Measurements from ENCODE around the gene ATR. TPM values are rescaled to one million over a fixed set of nuclear protein-coding genes. Genes with fewer than 3 reads are reported as not detected.
"Not testable (repeated sequence)": the region's sequence is repeated elsewhere in the genome, so short reads cannot be mapped to it uniquely, and the experiment has no call there.

The ATR gene
- total RNA-seq, 1 experiment from 2014 or later, result 17.5 TPM

DNA sequence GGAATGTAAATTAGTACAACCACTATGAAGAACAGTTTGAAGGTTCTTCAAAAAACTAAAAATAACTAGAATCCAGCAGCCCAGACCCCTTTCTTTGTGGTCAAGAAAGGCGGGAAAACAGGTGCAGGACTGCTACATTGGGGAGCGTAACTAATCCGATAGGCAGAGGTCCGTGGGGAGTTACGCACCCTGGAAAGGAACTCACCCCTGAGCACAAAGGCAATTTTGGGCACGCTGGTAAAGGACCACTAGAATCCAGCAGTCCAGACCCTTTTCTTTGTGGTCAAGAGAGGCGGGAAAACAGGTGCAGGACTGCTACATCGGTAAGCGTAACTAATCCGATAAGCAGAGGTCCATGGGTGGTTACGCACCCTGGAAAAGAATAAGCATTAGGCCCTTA, 140.4 kb downstream of the ATR start:
- intact Hi-C loops (cut with micrococcal nuclease; ENCODE audit: unreplicated experiment); BruUV-seq (replicated peaks); H3K9me3 Mint-ChIP-seq (ENCODE audit: unreplicated experiment); H3K36me3 ChIP-seq (ENCODE audit: control insufficient read depth, insufficient read depth, low read length); CTCF ChIA-PET; H3K4me3 Mint-ChIP-seq (ENCODE audit: unreplicated experiment); H3K9me3 ChIP-seq; H3K27ac Mint-ChIP-seq (ENCODE audit: unreplicated experiment); H3K27me3 Mint-ChIP-seq (ENCODE audit: insufficient read depth, unreplicated experiment); H3K27me3 ChIP-seq (replicated peaks; ENCODE audit: control insufficient read depth, insufficient read depth, low read length); POLR2A ChIA-PET; H3K4me3 ChIP-seq (ENCODE audit: low read depth, low read length); DNase-seq: not testable (repeated sequence)
- Mint-ChIP-seq H3K36me3 (ENCODE audit: insufficient read depth, unreplicated experiment) (peaks cover 14% of the 10 kb centered on the region), H3K4me1 (ENCODE audit: low read depth, unreplicated experiment) (peaks cover 15% of the 10 kb centered on the region)
- peaks cover 13% of the 10 kb centered on the region for H3K4me1 ChIP-seq

DNA sequence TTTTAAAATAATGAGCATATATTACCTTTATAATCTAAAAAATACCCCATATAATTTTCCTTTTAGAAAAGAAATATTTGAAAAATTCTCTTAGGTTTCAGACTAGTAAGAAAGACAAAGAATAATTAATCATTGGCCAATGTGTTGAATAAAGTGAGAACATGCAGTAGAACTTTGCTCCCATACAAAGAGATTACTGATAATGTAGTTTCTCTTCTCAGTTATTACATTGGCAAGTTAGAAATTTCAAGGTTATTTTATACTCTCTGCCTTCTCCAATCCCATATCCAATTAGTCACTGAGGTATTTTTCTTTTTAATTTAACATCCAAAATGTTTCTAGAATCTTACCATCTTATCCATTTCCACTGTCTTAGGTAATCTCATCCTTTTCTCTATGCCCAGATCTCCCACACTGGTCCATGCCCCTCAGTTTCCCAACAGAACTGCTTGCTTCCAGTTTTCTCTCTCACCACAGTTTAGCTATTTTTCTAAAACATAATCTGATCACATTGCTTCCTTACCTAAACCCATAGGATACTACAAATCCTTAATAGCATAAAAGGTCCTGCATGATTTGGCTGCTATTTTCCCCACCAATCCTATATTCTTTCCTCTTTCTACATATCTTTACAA, 141.5 kb downstream of the ATR start:
- Mint-ChIP-seq H3K27ac (ENCODE audit: unreplicated experiment) (no peak overlapping the region), H3K36me3 (ENCODE audit: insufficient read depth, unreplicated experiment) (peaks cover 20% of the 10 kb centered on the region), H3K27me3 (ENCODE audit: insufficient read depth, unreplicated experiment) (no peaks in the 10 kb centered on the region), H3K9me3 (ENCODE audit: unreplicated experiment) (no peaks in the 10 kb centered on the region), H3K4me1 (ENCODE audit: low read depth, unreplicated experiment) (peaks cover 15% of the 10 kb centered on the region), H3K4me3 (ENCODE audit: unreplicated experiment) (no peak overlapping the region)
- intact Hi-C loops (cut with micrococcal nuclease; ENCODE audit: unreplicated experiment), result no loop called here
- H3K27me3 ChIP-seq (replicated peaks; ENCODE audit: control insufficient read depth, insufficient read depth, low read length), result no peaks in the 10 kb centered on the region
- no TSS peak for BruUV-seq (replicated peaks)
- H3K36me3 ChIP-seq (ENCODE audit: control insufficient read depth, insufficient read depth, low read length), result no peaks in the 10 kb centered on the region
- TF ChIP-seq, protein P1, sequence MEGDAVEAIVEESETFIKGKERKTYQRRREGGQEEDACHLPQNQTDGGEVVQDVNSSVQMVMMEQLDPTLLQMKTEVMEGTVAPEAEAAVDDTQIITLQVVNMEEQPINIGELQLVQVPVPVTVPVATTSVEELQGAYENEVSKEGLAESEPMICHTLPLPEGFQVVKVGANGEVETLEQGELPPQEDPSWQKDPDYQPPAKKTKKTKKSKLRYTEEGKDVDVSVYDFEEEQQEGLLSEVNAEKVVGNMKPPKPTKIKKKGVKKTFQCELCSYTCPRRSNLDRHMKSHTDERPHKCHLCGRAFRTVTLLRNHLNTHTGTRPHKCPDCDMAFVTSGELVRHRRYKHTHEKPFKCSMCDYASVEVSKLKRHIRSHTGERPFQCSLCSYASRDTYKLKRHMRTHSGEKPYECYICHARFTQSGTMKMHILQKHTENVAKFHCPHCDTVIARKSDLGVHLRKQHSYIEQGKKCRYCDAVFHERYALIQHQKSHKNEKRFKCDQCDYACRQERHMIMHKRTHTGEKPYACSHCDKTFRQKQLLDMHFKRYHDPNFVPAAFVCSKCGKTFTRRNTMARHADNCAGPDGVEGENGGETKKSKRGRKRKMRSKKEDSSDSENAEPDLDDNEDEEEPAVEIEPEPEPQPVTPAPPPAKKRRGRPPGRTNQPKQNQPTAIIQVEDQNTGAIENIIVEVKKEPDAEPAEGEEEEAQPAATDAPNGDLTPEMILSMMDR (IDR thresholded peaks at IDR 0.05; ENCODE audit: insufficient read depth in 1 of 2, low read depth in 1 of 2, low read length in 1 of 2, severe bottlenecking in 1 of 2, unreplicated experiment in 1 of 2), result no peak
- H3K4me1 ChIP-seq, result peaks cover 13% of the 10 kb centered on the region
- no peaks in the 10 kb centered on the region for H3K9me3 ChIP-seq
- POLR2A ChIA-PET, result no interaction called here
- H3K4me3 ChIP-seq (ENCODE audit: low read depth, low read length), result no peak overlapping the region
- CTCF ChIA-PET, result no interaction called here
- DNase-seq, result no peak

DNA sequence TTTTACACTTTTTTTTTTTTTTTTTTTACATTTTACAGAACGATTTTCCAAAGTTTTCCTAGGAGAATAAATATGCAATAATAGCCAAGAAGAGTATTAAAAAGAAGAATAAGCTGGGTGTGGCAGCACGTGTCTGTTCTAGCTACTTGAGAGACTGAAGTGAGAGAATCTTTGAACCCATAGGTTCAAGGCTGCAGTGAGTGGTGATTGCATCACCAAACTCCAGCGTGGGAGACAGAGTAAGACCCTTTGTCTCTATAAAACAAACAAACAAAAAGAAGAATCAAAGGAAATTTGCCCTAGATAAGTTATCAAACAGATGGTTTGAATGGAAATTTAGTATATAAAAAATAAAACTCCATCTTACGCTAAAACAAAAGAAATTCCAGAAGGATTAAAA, 144.0 kb downstream of the ATR start:
- Mint-ChIP-seq H3K9me3 (ENCODE audit: unreplicated experiment) (no peaks in the 10 kb centered on the region), H3K36me3 (ENCODE audit: insufficient read depth, unreplicated experiment) (peaks cover 29% of the 10 kb centered on the region), H3K27me3 (ENCODE audit: insufficient read depth, unreplicated experiment) (no peaks in the 10 kb centered on the region), H3K4me1 (ENCODE audit: low read depth, unreplicated experiment) (peaks cover 13% of the 10 kb centered on the region), H3K4me3 (ENCODE audit: unreplicated experiment) (no peak overlapping the region), H3K27ac (ENCODE audit: unreplicated experiment) (no peak overlapping the region)
- no peaks in the 10 kb centered on the region for H3K27me3 ChIP-seq (replicated peaks; ENCODE audit: control insufficient read depth, insufficient read depth, low read length)
- no peaks in the 10 kb centered on the region for H3K9me3 ChIP-seq
- BruUV-seq (replicated peaks), result no TSS peak
- TF ChIP-seq, protein P1 (IDR thresholded peaks at IDR 0.05; ENCODE audit: insufficient read depth in 1 of 2, low read depth in 1 of 2, low read length in 1 of 2, severe bottlenecking in 1 of 2, unreplicated experiment in 1 of 2), result no peak
- no peaks in the 10 kb centered on the region for H3K36me3 ChIP-seq (ENCODE audit: control insufficient read depth, insufficient read depth, low read length)
- intact Hi-C loops (cut with micrococcal nuclease; ENCODE audit: unreplicated experiment), result no loop called here
- no peak overlapping the region for H3K4me3 ChIP-seq (ENCODE audit: low read depth, low read length)
- DNase-seq, result no peak
- H3K4me1 ChIP-seq, result 0 out of 2 replicates have a peak, but pooled peaks cover 6% of the 10 kb centered on the region
- ChIA-PET POLR2A (no interaction called here), CTCF (interaction anchor here (0.7 kb wide), 2 partner anchors 241 to 1210 kb away, joined by 5 to 7 read pairs; no protein-coding TSS in a partner anchor)

Measured in Caco-2 (cell line).